ENCODE results near the gene NUDT22.

Gene NUDT22

GRCh38 chr11:64208796-64209562, 17.1 kb upstream of the NUDT22 start:
- H3K4me3 ChIP-seq (ENCODE audit: low read depth, low read length), result no peak overlapping the region
- TF ChIP-seq POLR2A (IDR thresholded peaks at IDR 0.05; ENCODE audit: extremely low read depth, insufficient read length) (no peak), MAX (IDR thresholded peaks at IDR 0.05; ENCODE audit: low read depth, low read length) (no peak), MYC (IDR thresholded peaks at IDR 0.05; ENCODE audit: low read depth, low read length) (no peak), CTCF (IDR thresholded peaks at IDR 0.05; ENCODE audit: low read depth, low read length) (no peak)
- DNase-seq (ENCODE audit: low read depth), result no peak

GRCh38 chr11:64209563-64209843, 16.6 kb upstream of the NUDT22 start:
- H3K4me3 ChIP-seq (ENCODE audit: low read depth, low read length), result no peak overlapping the region
- TF ChIP-seq CTCF (IDR thresholded peaks at IDR 0.05; ENCODE audit: low read depth, low read length) (no peak), POLR2A (IDR thresholded peaks at IDR 0.05; ENCODE audit: extremely low read depth, insufficient read length) (no peak), MYC (IDR thresholded peaks at IDR 0.05; ENCODE audit: low read depth, low read length) (no peak), MAX (IDR thresholded peaks at IDR 0.05; ENCODE audit: low read depth, low read length) (no peak)
- no peak for DNase-seq (ENCODE audit: low read depth)

GRCh38 chr11:64210301-64211020, 15.6 kb upstream of the NUDT22 start:
- no peak for DNase-seq (ENCODE audit: low read depth)
- no peak for TF ChIP-seq POLR2A (IDR thresholded peaks at IDR 0.05; ENCODE audit: extremely low read depth, insufficient read length)
- no peak for TF ChIP-seq MAX (IDR thresholded peaks at IDR 0.05; ENCODE audit: low read depth, low read length)
- TF ChIP-seq CTCF (IDR thresholded peaks at IDR 0.05; ENCODE audit: low read depth, low read length), result no peak
- no peak for TF ChIP-seq MYC (IDR thresholded peaks at IDR 0.05; ENCODE audit: low read depth, low read length)

GRCh38 chr11:64211181-64211872, 14.7 kb upstream of the NUDT22 start:
- TF ChIP-seq POLR2A (IDR thresholded peaks at IDR 0.05; ENCODE audit: extremely low read depth, insufficient read length) (no peak), MAX (IDR thresholded peaks at IDR 0.05; ENCODE audit: low read depth, low read length) (no peak), CTCF (IDR thresholded peaks at IDR 0.05; ENCODE audit: low read depth, low read length) (no peak), MYC (IDR thresholded peaks at IDR 0.05; ENCODE audit: low read depth, low read length) (no peak)
- DNase-seq (ENCODE audit: low read depth), result no peak

More at GRCh38 chr11:64210301-64211020, 15.6 kb upstream of the NUDT22 start:
- H3K4me3 ChIP-seq (ENCODE audit: low read depth, low read length), result no peak overlapping the region

GRCh38 chr11:64216879-64217278, 9.2 kb upstream of the NUDT22 start:
- no peak for TF ChIP-seq POLR2A (IDR thresholded peaks at IDR 0.05; ENCODE audit: extremely low read depth, insufficient read length)
- TF ChIP-seq MAX (IDR thresholded peaks at IDR 0.05; ENCODE audit: low read depth, low read length), result no peak
- TF ChIP-seq MYC (IDR thresholded peaks at IDR 0.05; ENCODE audit: low read depth, low read length), result no peak
- no peak for TF ChIP-seq CTCF (IDR thresholded peaks at IDR 0.05; ENCODE audit: low read depth, low read length)

More at GRCh38 chr11:64211181-64211872, 14.7 kb upstream of the NUDT22 start:
- no peak overlapping the region for H3K4me3 ChIP-seq (ENCODE audit: low read depth, low read length)

More at GRCh38 chr11:64216879-64217278, 9.2 kb upstream of the NUDT22 start:
- H3K4me3 ChIP-seq (ENCODE audit: low read depth, low read length), result no peak overlapping the region
- no peak for DNase-seq (ENCODE audit: low read depth)
